Neural progenitor cell (in vitro differentiated cells): Measurements from ENCODE around the gene IFNA16. TPM values are rescaled to one million over a fixed set of nuclear protein-coding genes. Genes with fewer than 3 reads are reported as not detected.
"Not testable (repeated sequence)": the region's sequence is repeated elsewhere in the genome, so short reads cannot be mapped to it uniquely, and the experiment has no call there.

Experiments used
- DNase-seq: peaks from one replicate; pipeline ENCODE4 v3.0.0-alpha.2; 2016; ENCODE audit warnings: low spot score
- H2AFZ ChIP-seq: fragments of 200-600 bp; sonication (generic); replicated peaks from 2 replicates; pipeline ENCODE4 v1.6.1; 2016; ENCODE audit warnings: antibody characterized with exemption
- H3F3A ChIP-seq: fragments of 200-600 bp; sonication (generic); 2 replicates; pipeline ENCODE4 v1.6.1; 2016; ENCODE audit warnings: antibody characterized with exemption, low read depth
- H3K27ac ChIP-seq: fragments of 200-600 bp; sonication (generic); 2 replicates; pipeline ENCODE4 v1.5.1; 2016; ENCODE audit warnings: mild to moderate bottlenecking
- H3K27me3 ChIP-seq: fragments of 200-600 bp; sonication (generic); 2 replicates; pipeline ENCODE4 v1.6.1; 2016; ENCODE audit warnings: mild to moderate bottlenecking, moderate library complexity
- H3K36me3 ChIP-seq: fragments of 200-600 bp; sonication (generic); 2 replicates; pipeline ENCODE4 v1.5.1; 2016
- H3K4me1 ChIP-seq: fragments of 200-600 bp; sonication (generic); 2 replicates; pipeline ENCODE4 v1.6.1; 2016; ENCODE audit warnings: mixed run types
- H3K4me2 ChIP-seq: fragments of 200-600 bp; sonication (generic); 2 replicates; pipeline ENCODE4 v1.6.1; 2016
- H3K4me3 ChIP-seq: fragments of 200-600 bp; sonication (generic); 2 replicates; pipeline ENCODE4 v1.5.1; 2016
- H3K79me2 ChIP-seq: fragments of 200-600 bp; sonication (generic); 2 replicates; pipeline ENCODE4 v1.6.1; 2016; ENCODE audit warnings: low read depth
- H3K9ac ChIP-seq: fragments of 200-600 bp; sonication (generic); 2 replicates; pipeline ENCODE4 v1.6.1; 2016
- H3K9me3 ChIP-seq: fragments of 200-600 bp; sonication (generic); 2 replicates; pipeline ENCODE4 v1.5.1; 2016; ENCODE audit warnings: low read depth
- H4K20me1 ChIP-seq: fragments of 200-600 bp; sonication (generic); 2 replicates; pipeline ENCODE4 v1.6.1; 2016; ENCODE audit warnings: low read depth
- H3K27ac Mint-ChIP-seq: 3 replicates; pipeline ENCODE4 v1.8.0; 2021; ENCODE audit warnings: mixed read lengths
- H3K27me3 Mint-ChIP-seq: 2 replicates; pipeline ENCODE4 v1.8.0; 2022; ENCODE audit warnings: low read depth, mild to moderate bottlenecking, inconsistent platforms, moderate library complexity, mixed read lengths; ENCODE audit not compliant: insufficient read depth
- H3K36me3 Mint-ChIP-seq: 3 replicates; pipeline ENCODE4 v1.8.0; 2021; ENCODE audit warnings: mixed read lengths
- H3K4me1 Mint-ChIP-seq: 3 replicates; pipeline ENCODE4 v1.8.0; 2021; ENCODE audit warnings: mixed read lengths
- H3K4me3 Mint-ChIP-seq: 3 replicates; pipeline ENCODE4 v1.8.0; 2021; ENCODE audit warnings: mild to moderate bottlenecking, moderate library complexity, mixed read lengths
- H3K9me3 Mint-ChIP-seq: 3 replicates; pipeline ENCODE4 v1.8.0; 2020; ENCODE audit warnings: mixed read lengths
- CTCF ChIP-seq: fragments of 200-600 bp; sonication (generic); IDR thresholded peaks from 2 replicates; pipeline ENCODE4 v1.5.1; 2017; ENCODE audit warnings: antibody characterized with exemption, mild to moderate bottlenecking
- EZH2 ChIP-seq: fragments of 200-600 bp; sonication (generic); IDR thresholded peaks from 2 replicates; pipeline ENCODE4 v1.6.1; 2017; ENCODE audit warnings: antibody characterized with exemption, mild to moderate bottlenecking, moderate library complexity
- EZH2phosphoT487 ChIP-seq: fragments of 200-600 bp; sonication (generic); IDR thresholded peaks from 2 replicates; pipeline ENCODE4 v1.6.1; 2017; ENCODE audit warnings: antibody characterized with exemption
- total RNA-seq: library from RNA; depleted of rRNA; stranded (reverse); fragments of >200 nt; gene quantifications from 2 replicates; pipeline ENCODE4 v1.2.3, GENCODE V29; 2015; ENCODE audit warnings: low replicate concordance

The IFNA16 gene
- total RNA-seq, 1 donor from 2014 or later, result not detected

- Histone ChIP-seq H3K9ac (no peak overlapping the region), H3K4me2 (no peak overlapping the region), H4K20me1 (no peaks in the 10 kb centered on the region), H3K4me1 (no peaks in the 10 kb centered on the region), H2AFZ (no peak overlapping the region), H3K36me3 (no peaks in the 10 kb centered on the region), H3K4me3 (no peak overlapping the region), H3K27me3 (peaks cover 18% of the 10 kb centered on the region), H3F3A (no peaks in the 10 kb centered on the region), H3K79me2 (no peaks in the 10 kb centered on the region), H3K27ac (no peak overlapping the region), H3K9me3 (no peaks in the 10 kb centered on the region)
- no peaks in the 10 kb centered on the region for H3K36me3 Mint-ChIP-seq
- no peak overlapping the region for H3K27ac Mint-ChIP-seq
- H3K27me3 Mint-ChIP-seq, result no peaks in the 10 kb centered on the region
- no peaks in the 10 kb centered on the region for H3K9me3 Mint-ChIP-seq
- no peaks in the 10 kb centered on the region for H3K4me1 Mint-ChIP-seq
- no peak for DNase-seq
- no peak overlapping the region for H3K4me3 Mint-ChIP-seq
- TF ChIP-seq CTCF (no peak), EZH2 (no peak), EZH2phosphoT487 (no peak)
These were observed 27.7 kb upstream of the IFNA16 start for GRCh38 chr9:21244836-21245235.

GRCh38 chr9:21239911-21240310 lies 22.8 kb upstream of the IFNA16 start, which contains the start of gene IFNA14:
TSS of gene IFNA14 (minus strand) at chr9:21240005. CDS start at chr9:21239935, 70 bp downstream.
- no peak within 1 kb of the TSS for H3K4me3 Mint-ChIP-seq
- Histone ChIP-seq H3K4me2 (no peak within 1 kb of the TSS), H3K9ac (no peak within 1 kb of the TSS), H3K9me3 (no peaks in the 10 kb centered on the region), H3F3A (no peaks in the 10 kb centered on the region), H3K27ac (no peak within 1 kb of the TSS), H3K79me2 (no peaks in the 10 kb centered on the region), H3K36me3 (no peaks in the 10 kb centered on the region), H3K4me1 (no peaks in the 10 kb centered on the region), H3K27me3 (peaks cover 38% of the 10 kb centered on the region), H3K4me3 (no peak within 1 kb of the TSS), H2AFZ (no peak within 1 kb of the TSS), H4K20me1 (no peaks in the 10 kb centered on the region)
- no peak for DNase-seq
- no peaks in the 10 kb centered on the region for H3K4me1 Mint-ChIP-seq
- TF ChIP-seq EZH2phosphoT487, result no peak
- no peak for TF ChIP-seq EZH2
- no peak for TF ChIP-seq CTCF
- H3K36me3 Mint-ChIP-seq, result no peaks in the 10 kb centered on the region
- H3K9me3 Mint-ChIP-seq, result no peaks in the 10 kb centered on the region
- H3K27me3 Mint-ChIP-seq, result no peaks in the 10 kb centered on the region
- no peak within 1 kb of the TSS for H3K27ac Mint-ChIP-seq

GRCh38 chr9:21236360-21236714 lies 19.2 kb upstream of the IFNA16 start:
- not testable (repeated sequence) for H3K27me3 Mint-ChIP-seq, H3K9ac ChIP-seq, H3K4me3 Mint-ChIP-seq, H3F3A ChIP-seq, H3K9me3 Mint-ChIP-seq, H3K4me2 ChIP-seq, H3K27ac ChIP-seq, H3K4me3 ChIP-seq, H3K4me1 ChIP-seq, H3K4me1 Mint-ChIP-seq, H3K27ac Mint-ChIP-seq, DNase-seq, H3K36me3 Mint-ChIP-seq, H3K36me3 ChIP-seq, H3K79me2 ChIP-seq, H3K9me3 ChIP-seq, H4K20me1 ChIP-seq
- Histone ChIP-seq H2AFZ (peak overlapping the region; percentile 35), H3K27me3 (peaks cover 27% of the 10 kb centered on the region)

GRCh38 chr9:21235468-21236359 lies 18.6 kb upstream of the IFNA16 start:
- H3K27ac Mint-ChIP-seq, H3K36me3 Mint-ChIP-seq, H3K4me3 Mint-ChIP-seq, H3K36me3 ChIP-seq, H3K27me3 Mint-ChIP-seq, H3K4me1 Mint-ChIP-seq, H3K27ac ChIP-seq, H3K9me3 Mint-ChIP-seq, H4K20me1 ChIP-seq, H3K4me1 ChIP-seq, H3K9me3 ChIP-seq, H3K4me3 ChIP-seq, H3K9ac ChIP-seq, H3F3A ChIP-seq, H3K79me2 ChIP-seq, H3K4me2 ChIP-seq: not testable (repeated sequence)
- DNase-seq, result peak; percentile 66
- TF ChIP-seq CTCF, result peak; percentile 70
- Histone ChIP-seq H3K27me3 (peaks cover 21% of the 10 kb centered on the region), H2AFZ (peak overlapping the region; percentile 35)
